ENCODE results near the gene TET2. TPM values are rescaled to one million over a fixed set of nuclear protein-coding genes. Genes with fewer than 3 reads are reported as not detected.
A peak's percentile ranks its signal among the peaks of the same experiment; 100 is the strongest.

TET2 gene
- total RNA-seq, 1 donor from 2014 or later: 30.0 TPM

GRCh38 chr4:105158837-105159236 is 12.2 kb downstream of the TET2 start:
- H3K27ac ChIP-seq: no peak overlapping the region
- peaks cover 19% of the 10 kb centered on the region for H3K4me1 ChIP-seq
- peak; percentile 97 for ATAC-seq
- DNase-seq: peak; percentile 71
- H3K27me3 ChIP-seq: no peaks in the 10 kb centered on the region
- H3K4me3 ChIP-seq: peak overlapping the region; percentile 12
- no peaks in the 10 kb centered on the region for H3K36me3 ChIP-seq
- intact Hi-C loops (cut with DNase I): no loop called here
- H3K9me3 ChIP-seq: no peaks in the 10 kb centered on the region
- TF ChIP-seq CTCF (IDR thresholded peaks at IDR 0.05): no peak

- ATAC-seq: no peak
- intact Hi-C loops (cut with DNase I): no loop called here
- no peaks in the 10 kb centered on the region for H3K27me3 ChIP-seq
Observed at GRCh38 chr4:105162123-105162796, 15.6 kb downstream of the TET2 start.

GRCh38 chr4:105164548-105164947 is 17.9 kb downstream of the TET2 start:
- H3K4me1 ChIP-seq: peaks cover 17% of the 10 kb centered on the region
- TF ChIP-seq CTCF (IDR thresholded peaks at IDR 0.05): no peak
- H3K27me3 ChIP-seq: no peaks in the 10 kb centered on the region
- intact Hi-C loops (cut with DNase I): no loop called here
- ATAC-seq (no peak), DNase-seq (no peak)
- H3K4me3 ChIP-seq: no peak overlapping the region
- no peaks in the 10 kb centered on the region for H3K36me3 ChIP-seq
- H3K9me3 ChIP-seq: no peaks in the 10 kb centered on the region
- H3K27ac ChIP-seq: no peak overlapping the region

More at GRCh38 chr4:105162123-105162796, 15.6 kb downstream of the TET2 start:
- no peak overlapping the region for H3K4me3 ChIP-seq
- no peak overlapping the region for H3K27ac ChIP-seq
- DNase-seq: no peak
- TF ChIP-seq CTCF (IDR thresholded peaks at IDR 0.05): no peak
- H3K4me1 ChIP-seq: peaks cover 17% of the 10 kb centered on the region
- no peaks in the 10 kb centered on the region for H3K36me3 ChIP-seq
- no peaks in the 10 kb centered on the region for H3K9me3 ChIP-seq

- TF ChIP-seq CTCF (IDR thresholded peaks at IDR 0.05): no peak
- Histone ChIP-seq H3K4me1 (peaks cover 17% of the 10 kb centered on the region), H3K4me3 (no peak overlapping the region), H3K27me3 (no peaks in the 10 kb centered on the region), H3K36me3 (no peaks in the 10 kb centered on the region), H3K9me3 (no peaks in the 10 kb centered on the region), H3K27ac (no peak overlapping the region)
- no peak for ATAC-seq
- no peak for DNase-seq
- intact Hi-C loops (cut with DNase I): no loop called here
Observed at GRCh38 chr4:105166066-105166465, 19.4 kb downstream of the TET2 start.

- DNase-seq (no peak), ATAC-seq (peak; percentile 64)
- intact Hi-C loops (cut with DNase I): no loop called here
- Histone ChIP-seq H3K4me3 (no peak overlapping the region), H3K36me3 (no peaks in the 10 kb centered on the region), H3K27me3 (no peaks in the 10 kb centered on the region), H3K4me1 (no peaks in the 10 kb centered on the region), H3K27ac (no peak overlapping the region), H3K9me3 (no peaks in the 10 kb centered on the region)
- no peak for TF ChIP-seq CTCF (IDR thresholded peaks at IDR 0.05)
Observed at GRCh38 chr4:105170711-105171110, 24.0 kb downstream of the TET2 start.

GRCh38 chr4:105171912-105172311 is 25.2 kb downstream of the TET2 start:
- H3K36me3 ChIP-seq: no peaks in the 10 kb centered on the region
- no peak for ATAC-seq
- no peak for DNase-seq
- no peak overlapping the region for H3K27ac ChIP-seq
- H3K27me3 ChIP-seq: no peaks in the 10 kb centered on the region
- H3K9me3 ChIP-seq: no peaks in the 10 kb centered on the region
- no peak for TF ChIP-seq CTCF (IDR thresholded peaks at IDR 0.05)
- intact Hi-C loops (cut with DNase I): no loop called here
- H3K4me3 ChIP-seq: no peak overlapping the region
- H3K4me1 ChIP-seq: no peaks in the 10 kb centered on the region

All from upper lobe of right lung (tissue), 1 donor.